Astrocyte (in vitro differentiated cells and primary cell): Measurements from ENCODE around the gene COQ6. TPM values are rescaled to one million over a fixed set of nuclear protein-coding genes. Genes with fewer than 3 reads are reported as not detected.

Experiments
- DNase-seq: peaks from one replicate; pipeline ENCODE4 v3.0.0-alpha.2; 2010; ENCODE audit warnings: low read depth
- FAIRE-seq: peaks from 2 replicates; lab custom pipeline; 2011; peaks lifted over from hg19 to GRCh38; lab: Jason Lieb, UNC
- H2AFZ ChIP-seq: 2 replicates; pipeline ENCODE4 v1.6.0; 2012; ENCODE audit warnings: low read depth, low read length, inconsistent platforms
- H3K27ac ChIP-seq: 2 replicates; pipeline ENCODE4 v1.5.1; 2011; ENCODE audit warnings: low read depth, low read length, inconsistent platforms
- H3K27me3 ChIP-seq: 2 replicates; pipeline ENCODE4 v1.6.0; 2011; ENCODE audit warnings: low read length, inconsistent platforms; ENCODE audit not compliant: insufficient read depth
- H3K36me3 ChIP-seq: 2 replicates; pipeline ENCODE4 v1.5.1; 2011; ENCODE audit warnings: low read length, inconsistent platforms; ENCODE audit not compliant: insufficient read depth
- H3K4me1 ChIP-seq: 2 replicates; pipeline ENCODE4 v1.5.1; 2011; ENCODE audit warnings: low read length, inconsistent platforms; ENCODE audit not compliant: insufficient read depth
- H3K4me2 ChIP-seq: 2 replicates; pipeline ENCODE4 v1.6.0; 2012; ENCODE audit warnings: low read length, inconsistent platforms
- H3K4me3 ChIP-seq: 2 replicates; pipeline ENCODE4 v1.5.1; 2011; ENCODE audit warnings: low read depth, mild to moderate bottlenecking, low read length, inconsistent platforms; ENCODE audit not compliant: insufficient read depth
- H3K79me2 ChIP-seq: 2 replicates; pipeline ENCODE4 v1.6.0; 2012; ENCODE audit warnings: mild to moderate bottlenecking, low read length, inconsistent platforms; ENCODE audit not compliant: insufficient read depth
- H3K9ac ChIP-seq: 2 replicates; pipeline ENCODE4 v1.6.0; 2012; ENCODE audit warnings: mild to moderate bottlenecking, low read length, inconsistent platforms
- H3K9me3 ChIP-seq: 2 replicates; pipeline ENCODE4 v1.5.1; 2012; ENCODE audit warnings: low read depth, mild to moderate bottlenecking, low read length, inconsistent platforms; ENCODE audit not compliant: insufficient read depth
- H4K20me1 ChIP-seq: 2 replicates; pipeline ENCODE4 v1.6.0; 2012; ENCODE audit warnings: low read length, inconsistent platforms; ENCODE audit not compliant: insufficient read depth
- H3K27ac Mint-ChIP-seq: one replicate; pipeline ENCODE4 v1.8.0; 2021; ENCODE audit warnings: mild to moderate bottlenecking, mixed read lengths; ENCODE audit not compliant: unreplicated experiment
- H3K27me3 Mint-ChIP-seq: one replicate; pipeline ENCODE4 v1.8.0; 2021; ENCODE audit warnings: low read depth, mixed read lengths; ENCODE audit not compliant: unreplicated experiment
- H3K36me3 Mint-ChIP-seq: one replicate; pipeline ENCODE4 v1.8.0; 2021; ENCODE audit warnings: low read depth, mixed read lengths; ENCODE audit not compliant: unreplicated experiment
- H3K4me1 Mint-ChIP-seq: one replicate; pipeline ENCODE4 v1.8.0; 2021; ENCODE audit warnings: low read depth, mixed read lengths; ENCODE audit not compliant: unreplicated experiment
- H3K4me3 Mint-ChIP-seq: one replicate; pipeline ENCODE4 v1.8.0; 2021; ENCODE audit warnings: mild to moderate bottlenecking, moderate library complexity, mixed read lengths; ENCODE audit not compliant: unreplicated experiment
- H3K9me3 Mint-ChIP-seq: one replicate; pipeline ENCODE4 v1.8.0; 2021; ENCODE audit warnings: mild to moderate bottlenecking, mixed read lengths; ENCODE audit not compliant: unreplicated experiment
- CTCF ChIP-seq: IDR thresholded peaks from 2 replicates; pipeline ENCODE4 v1.5.1; 2011; ENCODE audit warnings: low read depth, mild to moderate bottlenecking, inconsistent platforms, low read length, moderate library complexity; ENCODE audit not compliant: insufficient read depth
- EZH2 ChIP-seq: IDR thresholded peaks from 2 replicates; pipeline ENCODE4 v1.6.1; 2012; ENCODE audit warnings: mild to moderate bottlenecking, low read length, inconsistent platforms; ENCODE audit not compliant: insufficient read depth
- total RNA-seq: library from RNA; stranded (reverse); gene quantifications from 2 replicates; pipeline ENCODE4 v1.2.1, GENCODE V29; 2021

COQ6 gene
- total RNA-seq, 1 donor from 2014 or later = 12.8 TPM

- Histone ChIP-seq H3K4me1 (peaks cover 4% of the 10 kb centered on the region), H3K9ac (no peak overlapping the region), H3K79me2 (peaks cover 4% of the 10 kb centered on the region), H2AFZ (no peak overlapping the region), H3K4me2 (no peak overlapping the region), H4K20me1 (no peaks in the 10 kb centered on the region), H3K36me3 (peaks cover 29% of the 10 kb centered on the region), H3K27ac (no peak overlapping the region), H3K27me3 (no peaks in the 10 kb centered on the region), H3K4me3 (no peak overlapping the region), H3K9me3 (no peaks in the 10 kb centered on the region)
- H3K4me3 Mint-ChIP-seq = no peak overlapping the region
- peak overlapping the region; percentile 41 for H3K27ac Mint-ChIP-seq
- no peaks in the 10 kb centered on the region for H3K27me3 Mint-ChIP-seq
- H3K9me3 Mint-ChIP-seq = no peaks in the 10 kb centered on the region
- TF ChIP-seq EZH2 = no peak
- no peak for TF ChIP-seq CTCF
- H3K36me3 Mint-ChIP-seq = peaks cover 10% of the 10 kb centered on the region
- FAIRE-seq = no peak
- H3K4me1 Mint-ChIP-seq = peaks cover 2% of the 10 kb centered on the region
- no peak for DNase-seq
Observed at GRCh38 chr14:73955674-73956073, 5.6 kb downstream of the COQ6 start.

- Histone ChIP-seq H2AFZ (no peak overlapping the region), H3K79me2 (no peaks in the 10 kb centered on the region), H3K9ac (no peak overlapping the region), H3K4me2 (no peak overlapping the region), H3K27ac (no peak overlapping the region), H4K20me1 (no peaks in the 10 kb centered on the region), H3K27me3 (no peaks in the 10 kb centered on the region), H3K4me1 (no peaks in the 10 kb centered on the region), H3K36me3 (peaks cover 39% of the 10 kb centered on the region), H3K9me3 (no peaks in the 10 kb centered on the region), H3K4me3 (no peak overlapping the region)
- no peak for FAIRE-seq
- no peak for DNase-seq
- H3K4me1 Mint-ChIP-seq = no peaks in the 10 kb centered on the region
- H3K36me3 Mint-ChIP-seq = peaks cover 15% of the 10 kb centered on the region
- TF ChIP-seq CTCF (no peak), EZH2 (no peak)
- no peak overlapping the region for H3K27ac Mint-ChIP-seq
- no peak overlapping the region for H3K4me3 Mint-ChIP-seq
- H3K27me3 Mint-ChIP-seq = no peaks in the 10 kb centered on the region
- no peaks in the 10 kb centered on the region for H3K9me3 Mint-ChIP-seq
Observed at GRCh38 chr14:73958591-73958990, 8.5 kb downstream of the COQ6 start.

- Mint-ChIP-seq H3K27me3 (no peaks in the 10 kb centered on the region), H3K36me3 (peaks cover 16% of the 10 kb centered on the region), H3K9me3 (no peaks in the 10 kb centered on the region), H3K4me1 (no peaks in the 10 kb centered on the region), H3K4me3 (no peak overlapping the region), H3K27ac (no peak overlapping the region)
- Histone ChIP-seq H3K36me3 (peaks cover 34% of the 10 kb centered on the region), H3K27me3 (no peaks in the 10 kb centered on the region), H3K4me1 (no peaks in the 10 kb centered on the region), H3K4me3 (no peak overlapping the region), H3K9ac (no peak overlapping the region), H3K4me2 (no peak overlapping the region), H4K20me1 (no peaks in the 10 kb centered on the region), H2AFZ (no peak overlapping the region), H3K79me2 (no peaks in the 10 kb centered on the region), H3K27ac (no peak overlapping the region), H3K9me3 (no peaks in the 10 kb centered on the region)
- DNase-seq (no peak), FAIRE-seq (no peak)
- TF ChIP-seq CTCF (no peak), EZH2 (no peak)
Observed at GRCh38 chr14:73961192-73961591, 11.1 kb downstream of the COQ6 start.
